HepG2 (cell line): ENCODE measurements around the gene DNAJB2. TPM values are rescaled to one million over a fixed set of nuclear protein-coding genes. Genes with fewer than 3 reads are reported as not detected.

Experiments
- FOXC1 ChIP-seq: sonication (generic); formaldehyde crosslinking; IDR thresholded peaks from 2 replicates; pipeline ENCODE4 v1.8.0; 2022; ENCODE audit warnings: mild to moderate bottlenecking, missing genetic modification reagents, borderline replicate concordance
- RXRB ChIP-seq: IDR thresholded peaks from 2 replicates; pipeline ENCODE4 v1.6.1; 2016; ENCODE audit warnings: borderline replicate concordance, missing genetic modification reagents, missing compliant biosample characterization
- SALL1 ChIP-seq: sonication (generic); formaldehyde crosslinking; IDR thresholded peaks from 2 replicates; pipeline ENCODE4 v1.8.0; 2022; ENCODE audit warnings: mild to moderate bottlenecking, missing genetic modification reagents
- XRCC5 ChIP-seq: fragments of 200-400 bp; formaldehyde crosslinking; optimal IDR thresholded peaks from 2 replicates; pipeline ENCODE3; 2017; ENCODE audit warnings: mild to moderate bottlenecking, low read length
- YEATS4 ChIP-seq: sonication (generic); formaldehyde crosslinking; IDR thresholded peaks from 2 replicates; pipeline ENCODE4 v1.4.0; 2020; ENCODE audit warnings: missing genetic modification reagents, borderline replicate concordance
- ZNF230 ChIP-seq: sonication (generic); formaldehyde crosslinking; IDR thresholded peaks from 2 replicates; pipeline ENCODE4 v1.4.0; 2020; ENCODE audit warnings: mild to moderate bottlenecking, missing genetic modification reagents
- ZNF484 ChIP-seq: sonication (generic); formaldehyde crosslinking; IDR thresholded peaks from 2 replicates; pipeline ENCODE4 v1.5.1; 2020; ENCODE audit warnings: mild to moderate bottlenecking, low read depth, missing genetic modification reagents, borderline replicate concordance
- ZNF644 ChIP-seq: IDR thresholded peaks from 2 replicates; pipeline ENCODE4 v1.6.1; 2016; ENCODE audit warnings: low read depth
- polyA plus RNA-seq, 8 experiments: library from polyadenylated mRNA; depleted of rRNA in 3 of 8; stranded (reverse) in 7 of 8; unstranded in 1 of 8; fragments of >200 nt; fragmentation: Illumina TruSeq in 4 of 8; extraction: Trizol in 4 of 8; gene quantifications; 2 replicates each; pipeline versions ENCODE4 v1.2.1 to v1.2.3, GENCODE V29; 2011 to 2016; ENCODE audit warnings: low read depth in 4 of 8, missing spikeins in 1 of 8, mixed read lengths in 1 of 8; ENCODE audit not compliant: insufficient read depth in 1 of 8
- total RNA-seq, 5 experiments: library from RNA; depleted of rRNA; stranded (reverse); fragments of >200 nt; fragmentation: Illumina TruSeq; extraction: Trizol; gene quantifications; 2 replicates each; pipeline ENCODE4 v1.2.3, GENCODE V29; 2016; ENCODE audit warnings: low read depth in 1 of 5
- TF ChIP-seq, protein P1 (sequence below): sonication (generic); formaldehyde crosslinking; IDR thresholded peaks from 2 replicates; pipeline ENCODE4 v1.5.0; 2020; ENCODE audit warnings: mild to moderate bottlenecking, missing genetic modification reagents
- TF ChIP-seq, protein P2 (sequence below): sonication (generic); formaldehyde crosslinking; IDR thresholded peaks from 2 replicates; pipeline ENCODE4 v1.5.1; 2020; ENCODE audit warnings: missing genetic modification reagents, mild to moderate bottlenecking, borderline replicate concordance
- TF ChIP-seq, protein P3 (sequence below): sonication (generic); formaldehyde crosslinking; IDR thresholded peaks from 2 replicates; pipeline ENCODE4 v1.5.0; 2020; ENCODE audit warnings: mild to moderate bottlenecking, missing genetic modification reagents
- TF ChIP-seq, protein P4 (sequence below): sonication (generic); formaldehyde crosslinking; IDR thresholded peaks from 2 replicates; pipeline ENCODE4 v1.4.0; 2020; ENCODE audit warnings: missing genetic modification reagents
- TF ChIP-seq, protein P5 (sequence below): sonication (generic); formaldehyde crosslinking; IDR thresholded peaks from 2 replicates; pipeline ENCODE4 v1.4.0; 2020; ENCODE audit warnings: missing genetic modification reagents
- TF ChIP-seq, protein P6 (sequence below): sonication (generic); formaldehyde crosslinking; IDR thresholded peaks from 2 replicates; pipeline ENCODE4 v1.8.0; 2022; ENCODE audit warnings: missing genetic modification reagents, mild to moderate bottlenecking, borderline replicate concordance

The DNAJB2 gene
- total and polyA plus RNA-seq, 2 of the 13 experiments (the other 11 are each of a cell fraction or from before 2014, with no cell fraction given): 21.3 to 31.1 TPM

DNA sequence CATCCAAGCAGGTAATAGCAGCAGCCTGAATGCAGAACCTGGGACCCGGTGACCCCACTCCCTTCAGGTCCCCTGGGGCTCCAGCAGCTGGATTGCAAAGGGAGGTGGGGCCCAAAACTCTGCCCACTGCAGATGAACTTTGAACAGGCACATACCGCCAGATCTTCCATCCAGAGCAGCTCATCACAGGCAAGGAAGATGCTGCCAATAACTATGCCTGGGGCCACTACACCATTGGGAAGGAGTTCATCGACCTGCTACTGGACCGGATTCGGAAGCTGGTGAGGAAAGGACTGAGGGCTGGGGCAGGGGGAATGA is 9.2 kb upstream of the DNAJB2 start (continued):
- TF ChIP-seq ZNF484 (no peak), FOXC1 (no peak), SALL1 (CRISPR knock-in tag) (0 out of 2 replicates have a peak, but pooled peaks have one; percentile 9), XRCC5 (peak; percentile 88), RXRB (0 out of 2 replicates have a peak, but pooled peaks have one; percentile 19), YEATS4 (CRISPR knock-in tag) (0 out of 2 replicates have a peak, but pooled peaks have one; percentile 24), ZNF230 (0 out of 2 replicates have a peak, but pooled peaks have one; percentile 13), ZNF644 (CRISPR knock-in tag) (peak; percentile 65; the same call in 1 of the 2 replicates)
- TF ChIP-seq, protein P1, sequence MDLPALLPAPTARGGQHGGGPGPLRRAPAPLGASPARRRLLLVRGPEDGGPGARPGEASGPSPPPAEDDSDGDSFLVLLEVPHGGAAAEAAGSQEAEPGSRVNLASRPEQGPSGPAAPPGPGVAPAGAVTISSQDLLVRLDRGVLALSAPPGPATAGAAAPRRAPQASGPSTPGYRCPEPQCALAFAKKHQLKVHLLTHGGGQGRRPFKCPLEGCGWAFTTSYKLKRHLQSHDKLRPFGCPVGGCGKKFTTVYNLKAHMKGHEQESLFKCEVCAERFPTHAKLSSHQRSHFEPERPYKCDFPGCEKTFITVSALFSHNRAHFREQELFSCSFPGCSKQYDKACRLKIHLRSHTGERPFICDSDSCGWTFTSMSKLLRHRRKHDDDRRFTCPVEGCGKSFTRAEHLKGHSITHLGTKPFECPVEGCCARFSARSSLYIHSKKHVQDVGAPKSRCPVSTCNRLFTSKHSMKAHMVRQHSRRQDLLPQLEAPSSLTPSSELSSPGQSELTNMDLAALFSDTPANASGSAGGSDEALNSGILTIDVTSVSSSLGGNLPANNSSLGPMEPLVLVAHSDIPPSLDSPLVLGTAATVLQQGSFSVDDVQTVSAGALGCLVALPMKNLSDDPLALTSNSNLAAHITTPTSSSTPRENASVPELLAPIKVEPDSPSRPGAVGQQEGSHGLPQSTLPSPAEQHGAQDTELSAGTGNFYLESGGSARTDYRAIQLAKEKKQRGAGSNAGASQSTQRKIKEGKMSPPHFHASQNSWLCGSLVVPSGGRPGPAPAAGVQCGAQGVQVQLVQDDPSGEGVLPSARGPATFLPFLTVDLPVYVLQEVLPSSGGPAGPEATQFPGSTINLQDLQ (CRISPR knock-in tag): no peak
- TF ChIP-seq, protein P2, sequence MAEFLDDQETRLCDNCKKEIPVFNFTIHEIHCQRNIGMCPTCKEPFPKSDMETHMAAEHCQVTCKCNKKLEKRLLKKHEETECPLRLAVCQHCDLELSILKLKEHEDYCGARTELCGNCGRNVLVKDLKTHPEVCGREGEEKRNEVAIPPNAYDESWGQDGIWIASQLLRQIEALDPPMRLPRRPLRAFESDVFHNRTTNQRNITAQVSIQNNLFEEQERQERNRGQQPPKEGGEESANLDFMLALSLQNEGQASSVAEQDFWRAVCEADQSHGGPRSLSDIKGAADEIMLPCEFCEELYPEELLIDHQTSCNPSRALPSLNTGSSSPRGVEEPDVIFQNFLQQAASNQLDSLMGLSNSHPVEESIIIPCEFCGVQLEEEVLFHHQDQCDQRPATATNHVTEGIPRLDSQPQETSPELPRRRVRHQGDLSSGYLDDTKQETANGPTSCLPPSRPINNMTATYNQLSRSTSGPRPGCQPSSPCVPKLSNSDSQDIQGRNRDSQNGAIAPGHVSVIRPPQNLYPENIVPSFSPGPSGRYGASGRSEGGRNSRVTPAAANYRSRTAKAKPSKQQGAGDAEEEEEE (CRISPR knock-in tag): no peak
- TF ChIP-seq, protein P3, sequence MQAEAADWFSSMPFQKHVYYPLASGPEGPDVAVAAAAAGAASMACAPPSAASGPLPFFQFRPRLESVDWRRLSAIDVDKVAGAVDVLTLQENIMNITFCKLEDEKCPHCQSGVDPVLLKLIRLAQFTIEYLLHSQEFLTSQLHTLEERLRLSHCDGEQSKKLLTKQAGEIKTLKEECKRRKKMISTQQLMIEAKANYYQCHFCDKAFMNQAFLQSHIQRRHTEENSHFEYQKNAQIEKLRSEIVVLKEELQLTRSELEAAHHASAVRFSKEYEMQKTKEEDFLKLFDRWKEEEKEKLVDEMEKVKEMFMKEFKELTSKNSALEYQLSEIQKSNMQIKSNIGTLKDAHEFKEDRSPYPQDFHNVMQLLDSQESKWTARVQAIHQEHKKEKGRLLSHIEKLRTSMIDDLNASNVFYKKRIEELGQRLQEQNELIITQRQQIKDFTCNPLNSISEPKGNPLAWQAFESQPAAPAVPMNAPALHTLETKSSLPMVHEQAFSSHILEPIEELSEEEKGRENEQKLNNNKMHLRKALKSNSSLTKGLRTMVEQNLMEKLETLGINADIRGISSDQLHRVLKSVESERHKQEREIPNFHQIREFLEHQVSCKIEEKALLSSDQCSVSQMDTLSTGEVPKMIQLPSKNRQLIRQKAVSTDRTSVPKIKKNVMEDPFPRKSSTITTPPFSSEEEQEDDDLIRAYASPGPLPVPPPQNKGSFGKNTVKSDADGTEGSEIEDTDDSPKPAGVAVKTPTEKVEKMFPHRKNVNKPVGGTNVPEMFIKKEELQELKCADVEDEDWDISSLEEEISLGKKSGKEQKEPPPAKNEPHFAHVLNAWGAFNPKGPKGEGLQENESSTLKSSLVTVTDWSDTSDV (CRISPR knock-in tag): no peak
- TF ChIP-seq, protein P4, sequence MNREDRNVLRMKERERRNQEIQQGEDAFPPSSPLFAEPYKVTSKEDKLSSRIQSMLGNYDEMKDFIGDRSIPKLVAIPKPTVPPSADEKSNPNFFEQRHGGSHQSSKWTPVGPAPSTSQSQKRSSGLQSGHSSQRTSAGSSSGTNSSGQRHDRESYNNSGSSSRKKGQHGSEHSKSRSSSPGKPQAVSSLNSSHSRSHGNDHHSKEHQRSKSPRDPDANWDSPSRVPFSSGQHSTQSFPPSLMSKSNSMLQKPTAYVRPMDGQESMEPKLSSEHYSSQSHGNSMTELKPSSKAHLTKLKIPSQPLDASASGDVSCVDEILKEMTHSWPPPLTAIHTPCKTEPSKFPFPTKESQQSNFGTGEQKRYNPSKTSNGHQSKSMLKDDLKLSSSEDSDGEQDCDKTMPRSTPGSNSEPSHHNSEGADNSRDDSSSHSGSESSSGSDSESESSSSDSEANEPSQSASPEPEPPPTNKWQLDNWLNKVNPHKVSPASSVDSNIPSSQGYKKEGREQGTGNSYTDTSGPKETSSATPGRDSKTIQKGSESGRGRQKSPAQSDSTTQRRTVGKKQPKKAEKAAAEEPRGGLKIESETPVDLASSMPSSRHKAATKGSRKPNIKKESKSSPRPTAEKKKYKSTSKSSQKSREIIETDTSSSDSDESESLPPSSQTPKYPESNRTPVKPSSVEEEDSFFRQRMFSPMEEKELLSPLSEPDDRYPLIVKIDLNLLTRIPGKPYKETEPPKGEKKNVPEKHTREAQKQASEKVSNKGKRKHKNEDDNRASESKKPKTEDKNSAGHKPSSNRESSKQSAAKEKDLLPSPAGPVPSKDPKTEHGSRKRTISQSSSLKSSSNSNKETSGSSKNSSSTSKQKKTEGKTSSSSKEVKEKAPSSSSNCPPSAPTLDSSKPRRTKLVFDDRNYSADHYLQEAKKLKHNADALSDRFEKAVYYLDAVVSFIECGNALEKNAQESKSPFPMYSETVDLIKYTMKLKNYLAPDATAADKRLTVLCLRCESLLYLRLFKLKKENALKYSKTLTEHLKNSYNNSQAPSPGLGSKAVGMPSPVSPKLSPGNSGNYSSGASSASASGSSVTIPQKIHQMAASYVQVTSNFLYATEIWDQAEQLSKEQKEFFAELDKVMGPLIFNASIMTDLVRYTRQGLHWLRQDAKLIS: no peak
- TF ChIP-seq, protein P5, sequence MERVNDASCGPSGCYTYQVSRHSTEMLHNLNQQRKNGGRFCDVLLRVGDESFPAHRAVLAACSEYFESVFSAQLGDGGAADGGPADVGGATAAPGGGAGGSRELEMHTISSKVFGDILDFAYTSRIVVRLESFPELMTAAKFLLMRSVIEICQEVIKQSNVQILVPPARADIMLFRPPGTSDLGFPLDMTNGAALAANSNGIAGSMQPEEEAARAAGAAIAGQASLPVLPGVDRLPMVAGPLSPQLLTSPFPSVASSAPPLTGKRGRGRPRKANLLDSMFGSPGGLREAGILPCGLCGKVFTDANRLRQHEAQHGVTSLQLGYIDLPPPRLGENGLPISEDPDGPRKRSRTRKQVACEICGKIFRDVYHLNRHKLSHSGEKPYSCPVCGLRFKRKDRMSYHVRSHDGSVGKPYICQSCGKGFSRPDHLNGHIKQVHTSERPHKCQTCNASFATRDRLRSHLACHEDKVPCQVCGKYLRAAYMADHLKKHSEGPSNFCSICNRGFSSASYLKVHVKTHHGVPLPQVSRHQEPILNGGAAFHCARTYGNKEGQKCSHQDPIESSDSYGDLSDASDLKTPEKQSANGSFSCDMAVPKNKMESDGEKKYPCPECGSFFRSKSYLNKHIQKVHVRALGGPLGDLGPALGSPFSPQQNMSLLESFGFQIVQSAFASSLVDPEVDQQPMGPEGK (CRISPR knock-in tag): peak; percentile 58; the same call in 1 of the 2 replicates
- TF ChIP-seq, protein P6, sequence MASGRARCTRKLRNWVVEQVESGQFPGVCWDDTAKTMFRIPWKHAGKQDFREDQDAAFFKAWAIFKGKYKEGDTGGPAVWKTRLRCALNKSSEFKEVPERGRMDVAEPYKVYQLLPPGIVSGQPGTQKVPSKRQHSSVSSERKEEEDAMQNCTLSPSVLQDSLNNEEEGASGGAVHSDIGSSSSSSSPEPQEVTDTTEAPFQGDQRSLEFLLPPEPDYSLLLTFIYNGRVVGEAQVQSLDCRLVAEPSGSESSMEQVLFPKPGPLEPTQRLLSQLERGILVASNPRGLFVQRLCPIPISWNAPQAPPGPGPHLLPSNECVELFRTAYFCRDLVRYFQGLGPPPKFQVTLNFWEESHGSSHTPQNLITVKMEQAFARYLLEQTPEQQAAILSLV (CRISPR knock-in tag): peak; percentile 67; the same call in 1 of the 2 replicates
